DMS114 treated with DMSO at 0.1 percent for 48 hours (cell line): ENCODE results near the gene TRUB1.
A peak's percentile ranks its signal among the peaks of the same experiment; 100 is the strongest.
"Not testable (repeated sequence)": the region's sequence is repeated elsewhere in the genome, so short reads cannot be mapped to it uniquely, and the experiment has no call there.

Source experiments
- DNase-seq: peaks from one replicate; lab custom pipeline; 2025; ENCODE audit not compliant: unreplicated experiment; lab: John Stamatoyannopoulos, UW

Gene TRUB1

GRCh38 chr10:114937962-114938855 lies at the start of gene TRUB1:
TRUB1 (plus strand) TSS chr10:114938195; CDS start chr10:114938254, 59 bp downstream.
- peak; percentile 94 for DNase-seq

GRCh38 chr10:114893251-114893650 lies 44.7 kb upstream of the TRUB1 start:
- no peak for DNase-seq

- DNase-seq, result no peak
Observed at GRCh38 chr10:114894911-114895310, 43.1 kb upstream of the TRUB1 start.

- DNase-seq, result not testable (repeated sequence)
Observed at GRCh38 chr10:114897011-114897410, 41.0 kb upstream of the TRUB1 start.

- DNase-seq, result no peak
Observed at GRCh38 chr10:114897593-114897992, 40.4 kb upstream of the TRUB1 start.

- no peak for DNase-seq
Observed at GRCh38 chr10:114899982-114900381, 38.0 kb upstream of the TRUB1 start.

GRCh38 chr10:114900658-114901057 lies 37.3 kb upstream of the TRUB1 start:
- no peak for DNase-seq

GRCh38 chr10:114902151-114902550 lies 35.8 kb upstream of the TRUB1 start:
- DNase-seq, result no peak

- DNase-seq, result no peak
Observed at GRCh38 chr10:114905450-114905849, 32.5 kb upstream of the TRUB1 start.

GRCh38 chr10:114906981-114907380 lies 31.0 kb upstream of the TRUB1 start:
- DNase-seq, result no peak

- no peak for DNase-seq
Observed at GRCh38 chr10:114908896-114909295, 29.1 kb upstream of the TRUB1 start.

- DNase-seq, result no peak
Observed at GRCh38 chr10:114911052-114911711, 26.8 kb upstream of the TRUB1 start.

- no peak for DNase-seq
Observed at GRCh38 chr10:114911801-114912469, 26.1 kb upstream of the TRUB1 start.

GRCh38 chr10:114912470-114912859 lies 25.5 kb upstream of the TRUB1 start:
- DNase-seq, result no peak

GRCh38 chr10:114914560-114914959 lies 23.4 kb upstream of the TRUB1 start:
- no peak for DNase-seq

GRCh38 chr10:114915294-114915693 lies 22.7 kb upstream of the TRUB1 start:
- DNase-seq, result no peak

GRCh38 chr10:114916653-114917052 lies 21.3 kb upstream of the TRUB1 start:
- DNase-seq, result no peak

GRCh38 chr10:114917459-114917858 lies 20.5 kb upstream of the TRUB1 start:
- DNase-seq, result no peak

- DNase-seq, result no peak
Observed at GRCh38 chr10:114917927-114918672, 19.9 kb upstream of the TRUB1 start.

- DNase-seq, result no peak
Observed at GRCh38 chr10:114920459-114920858, 17.5 kb upstream of the TRUB1 start.

- DNase-seq, result no peak
Observed at GRCh38 chr10:114922003-114922402, 16.0 kb upstream of the TRUB1 start.
